HEK293 (cell line): ENCODE measurements around the gene WTAP.

Experiments
- CTCF ChIA-PET: fragments of 350-600 bp; formaldehyde crosslinking; extraction: SDS; loops from one replicate; lab custom pipeline; 2021; ENCODE audit warnings: antibody characterized with exemption; lab: Yijun Ruan, JAX
- POLR2A ChIA-PET: fragments of 300-600 bp; formaldehyde crosslinking; extraction: SDS; loops from one replicate; lab custom pipeline; 2020; ENCODE audit warnings: antibody characterized with exemption, inconsistent platforms; lab: Yijun Ruan, JAX
- H3K27ac ChIP-seq: fragments of 200-500 bp; sonication (Bioruptor generic); 2 replicates; pipeline ENCODE4 v1.5.1; 2014; ENCODE audit warnings: low read depth, low read length, control low read depth, inconsistent platforms; ENCODE audit errors: extremely low read depth
- H3K36me3 ChIP-seq, 2 experiments: fragments of 200-500 bp in 1 of 2; sonication (Bioruptor generic) in 1 of 2; 1 replicate in 1 of 2; 2 replicates in 1 of 2; pipeline ENCODE4 v1.5.1; 2014 to 2017; ENCODE audit warnings: inconsistent platforms in 2 of 2, low read length in 2 of 2; ENCODE audit not compliant: control insufficient read depth in 2 of 2, insufficient read depth in 1 of 2
- H3K4me1 ChIP-seq: fragments of 200-500 bp; sonication (Bioruptor generic); 2 replicates; pipeline ENCODE4 v1.5.1; 2014; ENCODE audit warnings: mild to moderate bottlenecking, low read length, inconsistent platforms; ENCODE audit not compliant: control insufficient read depth, insufficient read depth
- H3K4me3 ChIP-seq: 2 replicates; pipeline ENCODE4 v1.5.1; 2011; ENCODE audit warnings: low read depth, mild to moderate bottlenecking, control low read depth, low read length, moderate library complexity
- H3K9me3 ChIP-seq: fragments of 200-500 bp; sonication (Bioruptor generic); 2 replicates; pipeline ENCODE4 v1.5.1; 2014; ENCODE audit warnings: low read depth, low read length, inconsistent platforms; ENCODE audit not compliant: control insufficient read depth, insufficient read depth
- FEZF1 ChIP-seq: fragments of 450-650 bp; formaldehyde crosslinking; IDR thresholded peaks from 2 replicates; pipeline ENCODE4 v1.5.1; 2016; ENCODE audit warnings: missing biosample characterization, missing genetic modification characterization
- HOXD13 ChIP-seq: sonication (generic); formaldehyde crosslinking; IDR thresholded peaks from 2 replicates; pipeline ENCODE4 v1.8.0; 2022; ENCODE audit warnings: missing genetic modification reagents, borderline replicate concordance
- KLF9 ChIP-seq: fragments of 450-650 bp; formaldehyde crosslinking; IDR thresholded peaks from 2 replicates; pipeline ENCODE4 v1.5.1; 2016; ENCODE audit warnings: missing biosample characterization, missing genetic modification characterization, low read depth
- MZF1 ChIP-seq: fragments of 450-650 bp; formaldehyde crosslinking; IDR thresholded peaks from 2 replicates; pipeline ENCODE4 v1.5.1; 2017; ENCODE audit warnings: missing biosample characterization, missing genetic modification characterization, borderline replicate concordance
- RBAK ChIP-seq: fragments of 450-650 bp; formaldehyde crosslinking; IDR thresholded peaks from 2 replicates; pipeline ENCODE4 v1.5.1; 2016; ENCODE audit warnings: missing biosample characterization, missing genetic modification characterization
- SALL2 ChIP-seq: fragments of 450-650 bp; formaldehyde crosslinking; IDR thresholded peaks from 2 replicates; pipeline ENCODE4 v1.5.0; 2017; ENCODE audit warnings: missing biosample characterization, mild to moderate bottlenecking, missing genetic modification characterization, borderline replicate concordance
- SP7 ChIP-seq: fragments of 450-650 bp; formaldehyde crosslinking; IDR thresholded peaks from 2 replicates; pipeline ENCODE4 v1.5.1; 2016; ENCODE audit warnings: missing biosample characterization, missing genetic modification characterization
- TCF7L2 ChIP-seq: IDR thresholded peaks from 2 replicates; pipeline ENCODE4 v1.6.1; 2011; ENCODE audit warnings: low read depth, mild to moderate bottlenecking, inconsistent platforms, low read length, moderate library complexity, borderline replicate concordance
- TRIM28 ChIP-seq: IDR thresholded peaks from 2 replicates; pipeline ENCODE4 v1.6.1; 2011; ENCODE audit warnings: low read length, control low read depth, borderline replicate concordance
- TSHZ1 ChIP-seq: fragments of 450-650 bp; formaldehyde crosslinking; IDR thresholded peaks from 2 replicates; pipeline ENCODE4 v1.5.1; 2016; ENCODE audit warnings: missing biosample characterization, missing genetic modification characterization, borderline replicate concordance
- ZBTB1 ChIP-seq: fragments of 450-650 bp; formaldehyde crosslinking; IDR thresholded peaks from 2 replicates; pipeline ENCODE4 v1.5.1; 2016; ENCODE audit warnings: missing biosample characterization, missing genetic modification characterization
- ZBTB49 ChIP-seq: fragments of 450-650 bp; formaldehyde crosslinking; IDR thresholded peaks from 2 replicates; pipeline ENCODE4 v1.5.1; 2016; ENCODE audit warnings: missing biosample characterization, missing genetic modification characterization, low read depth
- ZFP3 ChIP-seq: fragments of 450-650 bp; formaldehyde crosslinking; IDR thresholded peaks from 2 replicates; pipeline ENCODE4 v1.5.1; 2016; ENCODE audit warnings: low read depth, missing biosample characterization, missing genetic modification characterization
- ZNF121 ChIP-seq: fragments of 450-650 bp; formaldehyde crosslinking; IDR thresholded peaks from 2 replicates; pipeline ENCODE4 v1.5.1; 2016; ENCODE audit warnings: missing biosample characterization, missing genetic modification characterization
- ZNF138 ChIP-seq: fragments of 450-650 bp; formaldehyde crosslinking; IDR thresholded peaks from 2 replicates; pipeline ENCODE4 v1.5.1; 2016; ENCODE audit warnings: missing biosample characterization, missing genetic modification characterization, borderline replicate concordance
- ZNF146 ChIP-seq: fragments of 450-650 bp; formaldehyde crosslinking; IDR thresholded peaks from 2 replicates; pipeline ENCODE4 v1.5.1; 2016; ENCODE audit warnings: missing biosample characterization, missing genetic modification characterization
- ZNF302 ChIP-seq: fragments of 450-650 bp; formaldehyde crosslinking; IDR thresholded peaks from 2 replicates; pipeline ENCODE4 v1.5.1; 2016; ENCODE audit warnings: missing biosample characterization, missing genetic modification characterization, low read depth
- ZNF335 ChIP-seq: fragments of 450-650 bp; formaldehyde crosslinking; conservative IDR thresholded peaks from 2 replicates; pipeline ENCODE4 v1.5.1; 2016; ENCODE audit warnings: missing biosample characterization, missing genetic modification characterization
- ZNF350 ChIP-seq: fragments of 450-650 bp; formaldehyde crosslinking; IDR thresholded peaks from 2 replicates; pipeline ENCODE4 v1.5.0; 2017; ENCODE audit warnings: missing biosample characterization, mild to moderate bottlenecking, missing genetic modification characterization
- ZNF433 ChIP-seq: fragments of 450-650 bp; formaldehyde crosslinking; IDR thresholded peaks from 2 replicates; pipeline ENCODE4 v1.5.1; 2016; ENCODE audit warnings: missing biosample characterization, missing genetic modification characterization, low read depth
- ZNF473 ChIP-seq: fragments of 450-650 bp; formaldehyde crosslinking; IDR thresholded peaks from 2 replicates; pipeline ENCODE4 v1.5.1; 2017; ENCODE audit warnings: missing biosample characterization, missing genetic modification characterization
- ZNF513 ChIP-seq: fragments of 450-650 bp; IDR thresholded peaks from 2 replicates; pipeline ENCODE4 v1.5.1; 2018; ENCODE audit warnings: missing biosample characterization, missing genetic modification characterization
- ZNF514 ChIP-seq: fragments of 450-650 bp; formaldehyde crosslinking; IDR thresholded peaks from 2 replicates; pipeline ENCODE4 v1.5.1; 2016; ENCODE audit warnings: missing biosample characterization, missing genetic modification characterization
- ZNF544 ChIP-seq: fragments of 450-650 bp; formaldehyde crosslinking; IDR thresholded peaks from 2 replicates; pipeline ENCODE4 v1.5.0; 2017; ENCODE audit warnings: missing biosample characterization, missing genetic modification characterization
- ZNF561 ChIP-seq: fragments of 450-650 bp; IDR thresholded peaks from 2 replicates; pipeline ENCODE4 v1.5.1; 2018; ENCODE audit warnings: missing biosample characterization, missing genetic modification characterization, borderline replicate concordance
- ZNF585B ChIP-seq: fragments of 450-650 bp; formaldehyde crosslinking; IDR thresholded peaks from 2 replicates; pipeline ENCODE4 v1.5.1; 2016; ENCODE audit warnings: missing biosample characterization, missing genetic modification characterization
- ZNF623 ChIP-seq: fragments of 450-650 bp; formaldehyde crosslinking; IDR thresholded peaks from 2 replicates; pipeline ENCODE4 v1.5.1; 2016; ENCODE audit warnings: missing biosample characterization, missing genetic modification characterization
- ZNF629 ChIP-seq: fragments of 450-650 bp; formaldehyde crosslinking; IDR thresholded peaks from 2 replicates; pipeline ENCODE4 v1.5.1; 2017; ENCODE audit warnings: missing biosample characterization, missing genetic modification characterization
- ZNF645 ChIP-seq: fragments of 450-650 bp; formaldehyde crosslinking; IDR thresholded peaks from 2 replicates; pipeline ENCODE4; 2016; ENCODE audit warnings: missing biosample characterization, missing genetic modification characterization
- ZNF747 ChIP-seq: fragments of 450-650 bp; formaldehyde crosslinking; IDR thresholded peaks from 2 replicates; pipeline ENCODE4 v1.5.1; 2016; ENCODE audit warnings: missing biosample characterization, missing genetic modification characterization
- ZSCAN16 ChIP-seq: fragments of 450-650 bp; formaldehyde crosslinking; IDR thresholded peaks from 2 replicates; pipeline ENCODE4 v1.5.1; 2016; ENCODE audit warnings: missing biosample characterization, missing genetic modification characterization

Gene WTAP

GRCh38 chr6:159742165-159742564, 14.9 kb downstream of the WTAP start:
- TF ChIP-seq FEZF1 (tag by site-specific recombination) (no peak), ZNF138 (no peak), ZNF514 (tag by site-specific recombination) (no peak), ZNF585B (tag by site-specific recombination) (no peak), ZNF121 (tag by site-specific recombination) (no peak), SP7 (no peak), HOXD13 (no peak), RBAK (tag by site-specific recombination) (no peak), ZBTB49 (no peak), ZNF513 (no peak), ZNF335 (tag by site-specific recombination) (no peak), TSHZ1 (tag by site-specific recombination) (no peak), ZNF350 (no peak), MZF1 (tag by site-specific recombination) (no peak), ZNF623 (tag by site-specific recombination) (no peak), TCF7L2 (no peak), ZSCAN16 (tag by site-specific recombination) (no peak)
- no peaks in the 10 kb centered on the region for H3K9me3 ChIP-seq
- H3K27ac ChIP-seq, result no peak overlapping the region
- H3K36me3 ChIP-seq, result peaks cover 55 to 97% of the 10 kb centered on the region in 2 experiments
- H3K4me3 ChIP-seq, result no peak overlapping the region
- peaks cover 5% of the 10 kb centered on the region; the same call in 1 of the 2 replicates for H3K4me1 ChIP-seq
- ChIA-PET POLR2A (interaction anchor here (1.3 kb wide), 1 partner anchor 19 kb away, joined by 5 read pairs; the partner anchor contains the start of gene ACAT2), CTCF (interaction anchor here (1.8 kb wide), 1 partner anchor 50 kb away, joined by 7 read pairs; no protein-coding TSS in a partner anchor)

GRCh38 chr6:159745081-159745480, 17.8 kb downstream of the WTAP start:
- ChIA-PET POLR2A (no interaction called here), CTCF (no interaction called here)
- Histone ChIP-seq H3K36me3 (peaks cover 55 to 99% of the 10 kb centered on the region in 2 experiments), H3K27ac (no peak overlapping the region), H3K9me3 (no peaks in the 10 kb centered on the region), H3K4me1 (no peaks in the 10 kb centered on the region), H3K4me3 (no peak overlapping the region)
- no peak for TF ChIP-seq SALL2 (tag by site-specific recombination)
- TF ChIP-seq ZNF561 (tag by site-specific recombination), result no peak
- no peak for TF ChIP-seq ZNF544 (tag by site-specific recombination)
- TF ChIP-seq ZNF629 (tag by site-specific recombination), result no peak
- no peak for TF ChIP-seq ZNF747 (tag by site-specific recombination)
- TF ChIP-seq ZFP3 (tag by site-specific recombination), result no peak
- no peak for TF ChIP-seq ZNF146 (tag by site-specific recombination)
- TF ChIP-seq ZNF473, result no peak
- no peak for TF ChIP-seq ZNF645
- no peak for TF ChIP-seq ZNF335 (tag by site-specific recombination)
- TF ChIP-seq ZBTB1 (tag by site-specific recombination), result no peak
- no peak for TF ChIP-seq TRIM28
- no peak for TF ChIP-seq RBAK (tag by site-specific recombination)
- no peak for TF ChIP-seq ZNF302
- TF ChIP-seq KLF9 (tag by site-specific recombination), result no peak
- no peak for TF ChIP-seq ZNF433 (tag by site-specific recombination)
